HG03378 (cell line): ENCODE measurements around the gene TRABD2B.

Experiments
- ATAC-seq: cut with Tn5 transposase; IDR thresholded peaks from one replicate; pipeline ENCODE4 v1.9.1; 2021; ENCODE audit warnings: mild to moderate bottlenecking, moderate library complexity; ENCODE audit not compliant: unreplicated experiment

Gene TRABD2B

DNA sequence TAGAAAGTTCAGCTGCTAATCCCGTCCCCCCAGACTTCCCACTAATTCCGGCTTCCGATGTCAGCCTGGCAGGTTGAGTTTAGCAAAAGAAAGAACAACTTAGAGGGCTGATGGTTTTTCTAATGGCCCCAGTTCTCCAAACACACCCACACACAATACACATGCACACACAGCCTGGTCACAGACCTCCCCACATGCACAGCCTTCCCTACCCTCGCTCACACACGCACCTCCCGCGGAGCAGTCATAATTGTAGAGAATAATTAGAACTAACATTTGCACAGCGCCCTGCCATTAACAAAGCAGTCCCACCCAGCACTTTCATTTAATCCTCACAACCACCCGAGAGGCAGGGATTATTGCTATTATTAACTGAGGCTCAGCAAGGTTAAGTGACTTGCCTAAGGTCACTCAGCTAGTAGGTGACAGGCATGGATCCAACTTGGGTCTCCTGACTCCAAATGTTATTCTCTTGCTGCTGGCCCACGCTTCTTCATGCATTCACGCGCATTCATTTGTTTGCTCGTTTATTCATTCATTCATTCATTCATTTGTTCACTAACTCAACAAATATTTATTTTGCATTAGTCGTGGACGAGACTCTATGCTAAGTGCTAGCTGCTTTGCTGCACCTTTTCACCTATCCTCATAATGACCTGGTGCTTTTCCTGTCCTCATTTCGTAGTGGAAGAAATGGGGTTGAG lies 284.4 kb downstream of the TRABD2B start:
- no peak for ATAC-seq

DNA sequence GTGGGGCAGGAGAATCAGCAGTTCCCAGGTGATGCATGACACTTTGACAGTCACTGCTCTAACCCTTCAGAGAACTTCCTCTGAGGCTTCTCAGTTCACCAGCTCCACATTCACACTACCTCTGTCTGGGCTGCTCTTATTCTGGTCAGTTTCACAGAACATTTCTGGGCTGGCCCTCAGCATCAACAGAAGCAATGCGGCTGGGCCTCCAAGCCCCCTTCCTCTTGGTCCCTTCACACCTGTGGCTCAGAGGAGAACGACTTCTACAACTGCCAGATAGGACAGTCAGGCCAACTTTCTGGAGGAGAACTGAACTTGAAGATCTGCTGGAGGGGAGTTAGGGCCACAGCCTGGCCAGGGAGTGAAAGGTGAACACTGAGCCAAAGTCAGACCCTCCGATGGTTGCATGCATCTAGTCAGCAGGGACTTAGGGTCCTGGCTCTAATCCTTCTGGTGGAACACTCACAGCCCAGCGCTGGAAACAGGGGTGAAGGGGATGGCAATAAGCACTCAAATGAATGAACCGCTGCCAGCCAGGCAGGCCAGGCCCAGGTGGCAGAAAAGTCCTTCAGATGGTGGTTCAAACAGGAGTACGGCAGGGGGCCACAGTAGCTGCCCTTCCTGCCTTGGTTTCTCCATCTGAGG lies 285.2 kb downstream of the TRABD2B start:
- no peak for ATAC-seq

DNA sequence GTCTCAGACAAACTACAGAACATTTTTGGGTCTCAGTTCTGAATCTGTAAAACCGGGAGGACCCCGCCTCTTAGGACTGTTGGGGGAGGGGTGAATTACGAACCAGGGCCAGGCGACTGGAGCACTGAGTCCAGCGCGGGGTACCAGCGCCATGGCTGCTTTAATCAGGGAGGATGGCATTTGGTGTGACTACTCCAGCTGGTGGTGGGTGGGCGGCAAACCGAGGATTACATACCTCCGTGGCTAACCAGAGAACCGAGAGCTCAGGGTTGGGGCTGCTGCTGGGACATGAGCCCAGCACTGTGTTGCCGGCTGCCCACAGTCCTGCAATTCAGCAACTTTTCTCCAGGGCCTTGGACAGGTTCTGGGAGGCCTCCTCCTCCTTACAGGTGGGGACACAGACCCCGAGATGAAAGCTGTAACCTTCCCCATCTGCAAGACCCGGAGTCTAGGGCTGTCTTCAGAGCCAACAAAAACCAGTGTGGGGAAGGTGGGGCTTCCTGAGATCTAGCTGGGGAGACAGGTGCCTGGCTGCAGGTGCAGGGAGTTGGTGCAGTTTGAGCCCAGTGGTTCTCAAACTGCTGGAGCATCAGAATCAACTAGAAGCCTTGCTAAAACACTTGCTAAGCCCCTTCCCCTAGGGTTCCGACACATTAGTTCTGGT lies 285.9 kb downstream of the TRABD2B start:
- no peak for ATAC-seq
